Common myeloid progenitor, CD34-positive (primary cell): Measurements from ENCODE around the gene NOX5.
"Not testable (repeated sequence)": the region's sequence is repeated elsewhere in the genome, so short reads cannot be mapped to it uniquely, and the experiment has no call there.

ENCODE experiments used
- CTCF ChIA-PET: fragments of 350-600 bp; sonication (Branson Sonifier 250); formaldehyde crosslinking; loops from one replicate; lab custom pipeline; 2021; ENCODE audit warnings: antibody characterized with exemption; lab: Charles Lee
- POLR2A ChIA-PET: fragments of 350-600 bp; sonication (Branson Sonifier 250); formaldehyde crosslinking; loops from one replicate; lab custom pipeline; 2021; ENCODE audit warnings: antibody characterized with exemption; lab: Charles Lee
- DNase-seq, 3 donors: peaks; one replicate each; pipeline versions ENCODE4 v3.0.0 to v3.0.0-alpha.2; 2013
- H3K27ac ChIP-seq, 2 experiments: 1 replicate in 1 of 2; 2 replicates in 1 of 2; pipeline ENCODE4 v1.7.0; 2013; ENCODE audit warnings: inconsistent platforms in 2 of 2, low read length in 2 of 2, mild to moderate bottlenecking in 2 of 2, low read depth in 1 of 2, moderate library complexity in 1 of 2; ENCODE audit not compliant: severe bottlenecking in 2 of 2, insufficient read depth in 1 of 2, poor library complexity in 1 of 2
- H3K27me3 ChIP-seq, 5 experiments: replicated peaks in 2 of 5; 1 replicate in 3 of 5; 2 replicates in 2 of 5; pipeline versions ENCODE4 v1.6.1 to v1.7.0; 2013; ENCODE audit warnings: low read length in 4 of 5, mild to moderate bottlenecking in 2 of 5, moderate library complexity in 2 of 5, inconsistent platforms in 1 of 5; ENCODE audit not compliant: insufficient read depth in 5 of 5, control insufficient read depth in 4 of 5
- H3K36me3 ChIP-seq, 4 experiments: 1 replicate in 2 of 4; 2 replicates in 2 of 4; pipeline versions ENCODE4 v1.6.1 to v1.7.0; 2013; ENCODE audit warnings: low read length in 3 of 4, control low read depth in 1 of 4, mild to moderate bottlenecking in 1 of 4; ENCODE audit not compliant: control insufficient read depth in 4 of 4, insufficient read depth in 4 of 4
- H3K4me1 ChIP-seq, 4 experiments: 1 replicate in 3 of 4; 2 replicates in 1 of 4; pipeline versions ENCODE4 v1.6.1 to v1.7.1; 2013; ENCODE audit warnings: low read length in 3 of 4, mild to moderate bottlenecking in 3 of 4, control low read depth in 1 of 4, inconsistent platforms in 1 of 4, moderate library complexity in 1 of 4; ENCODE audit not compliant: control insufficient read depth in 4 of 4, insufficient read depth in 4 of 4; ENCODE audit errors: control extremely low read depth in 1 of 4
- H3K4me3 ChIP-seq, 7 experiments: 1 replicate in 4 of 7; 2 replicates in 3 of 7; pipeline versions ENCODE4 v1.5.1 to v1.7.0; 2013; ENCODE audit warnings: mild to moderate bottlenecking in 7 of 7, low read length in 6 of 7, moderate library complexity in 6 of 7, inconsistent platforms in 2 of 7, low read depth in 2 of 7, control low read depth in 1 of 7; ENCODE audit not compliant: insufficient read depth in 4 of 7, control insufficient read depth in 1 of 7; ENCODE audit errors: extremely low read depth in 1 of 7
- H3K9me3 ChIP-seq, 5 experiments: 1 replicate in 4 of 5; 2 replicates in 1 of 5; pipeline versions ENCODE4 v1.6.1 to v1.7.1; 2013; ENCODE audit warnings: low read length in 4 of 5, mild to moderate bottlenecking in 2 of 5, inconsistent platforms in 1 of 5, low read depth in 1 of 5, moderate library complexity in 1 of 5; ENCODE audit not compliant: control insufficient read depth in 4 of 5, insufficient read depth in 2 of 5; ENCODE audit errors: control extremely low read depth in 1 of 5
- WGBS: methylation state at CpG from one replicate; pipeline ENCODE4 v1.1.5; 2013; ENCODE audit not compliant: insufficient coverage; 5-methylcytosine and 5-hydroxymethylcytosine counted together

Gene NOX5

GRCh38 chr15:68977426-68977825 lies 37.1 kb upstream of the NOX5 start:
- H3K4me1 ChIP-seq, H3K27me3 ChIP-seq, CTCF ChIA-PET, H3K36me3 ChIP-seq, H3K27ac ChIP-seq, POLR2A ChIA-PET, H3K9me3 ChIP-seq, DNase-seq, H3K4me3 ChIP-seq: not testable (repeated sequence)
- WGBS: 99% methylated on average over 10 of the region's 10 CpGs

GRCh38 chr15:68979006-68979405 lies 35.5 kb upstream of the NOX5 start:
- ChIA-PET POLR2A (no interaction called here), CTCF (no interaction called here)
- H3K36me3 ChIP-seq: no peaks in the 10 kb centered on the region
- no peak for DNase-seq
- no peaks in the 10 kb centered on the region for H3K4me1 ChIP-seq
- 80% methylated on average over 1 of the region's 3 CpGs for WGBS
- no peak overlapping the region for H3K27ac ChIP-seq
- peaks cover 0 to 8% (median 4%) of the 10 kb centered on the region in 5 experiments for H3K9me3 ChIP-seq
- no peaks in the 10 kb centered on the region for H3K27me3 ChIP-seq
- no peak overlapping the region for H3K4me3 ChIP-seq

- POLR2A ChIA-PET: no interaction called here
- no CpG with 5 or more reads among the region's 1 CpG for WGBS
- no peak overlapping the region for H3K27ac ChIP-seq
- CTCF ChIA-PET: no interaction called here
- H3K4me3 ChIP-seq: no peak overlapping the region
- DNase-seq: no peak
- no peaks in the 10 kb centered on the region for H3K4me1 ChIP-seq
- H3K27me3 ChIP-seq: no peaks in the 10 kb centered on the region
- no peaks in the 10 kb centered on the region for H3K36me3 ChIP-seq
- peaks cover 0 to 8% (median 4%) of the 10 kb centered on the region in 5 experiments for H3K9me3 ChIP-seq
These were observed 34.7 kb upstream of the NOX5 start for GRCh38 chr15:68979816-68980215.

GRCh38 chr15:68980786-68981185 lies 33.7 kb upstream of the NOX5 start:
- Histone ChIP-seq H3K9me3 (peaks cover 0 to 8% (median 4%) of the 10 kb centered on the region in 5 experiments), H3K27ac (no peak overlapping the region), H3K4me3 (no peak overlapping the region), H3K4me1 (no peaks in the 10 kb centered on the region), H3K27me3 (no peaks in the 10 kb centered on the region), H3K36me3 (no peaks in the 10 kb centered on the region)
- ChIA-PET CTCF (no interaction called here), POLR2A (no interaction called here)
- DNase-seq: no peak

DNA sequence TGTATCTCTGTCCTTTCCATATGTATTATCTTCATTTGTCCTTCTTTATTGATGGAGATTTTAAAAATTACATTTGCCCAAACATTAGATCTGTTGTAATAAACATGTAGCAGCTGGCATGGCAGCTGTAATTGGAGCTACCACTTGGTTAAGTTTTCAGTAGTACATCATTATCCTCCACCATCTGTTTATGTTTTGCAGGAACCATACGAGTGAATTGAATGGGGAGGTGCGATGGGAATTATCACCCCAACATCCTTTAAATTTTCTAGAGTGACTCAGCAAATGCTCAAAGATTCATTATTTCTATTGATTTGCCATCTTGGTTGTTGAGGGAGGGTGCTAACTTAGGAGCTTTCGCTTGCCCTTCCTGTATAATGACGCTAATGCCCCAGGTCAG lies 32.6 kb upstream of the NOX5 start:
- Histone ChIP-seq H3K27me3 (no peaks in the 10 kb centered on the region), H3K9me3 (peaks cover 0 to 5% (median 0%) of the 10 kb centered on the region in 5 experiments), H3K4me3 (no peak overlapping the region), H3K27ac (no peak overlapping the region), H3K36me3 (no peaks in the 10 kb centered on the region), H3K4me1 (no peaks in the 10 kb centered on the region)
- DNase-seq: no peak
- 90% methylated on average over 2 of the region's 4 CpGs for WGBS
- POLR2A ChIA-PET: no interaction called here
- CTCF ChIA-PET: no interaction called here

DNA sequence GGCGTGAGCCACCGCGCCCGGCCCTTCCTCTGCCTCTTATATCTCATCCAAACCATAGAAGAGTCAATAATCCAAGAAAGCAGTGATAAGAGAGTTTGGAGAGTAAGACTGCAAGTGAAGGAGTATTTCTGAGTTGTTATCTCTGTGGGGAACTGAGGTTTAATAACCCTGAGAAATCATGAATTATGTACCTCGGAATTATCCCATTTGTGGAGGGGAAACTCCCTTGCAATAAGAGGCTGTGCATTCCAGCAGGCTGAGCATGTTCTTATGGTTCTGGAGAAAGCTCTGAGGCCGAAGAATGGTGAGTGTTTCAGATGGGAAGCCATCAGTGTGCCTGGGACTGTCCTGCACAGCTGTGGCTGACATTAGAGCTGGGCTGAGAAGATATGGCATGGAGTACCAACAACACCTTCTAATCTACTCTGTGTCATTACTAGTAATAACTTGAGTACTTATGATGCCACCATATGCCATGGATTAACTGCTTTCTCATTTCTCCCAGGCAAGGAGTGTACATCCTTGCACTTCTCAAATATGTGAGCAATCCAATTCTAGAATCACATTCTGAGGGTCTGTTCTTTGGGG lies 31.4 kb upstream of the NOX5 start:
- no peaks in the 10 kb centered on the region for H3K27me3 ChIP-seq
- no peak overlapping the region for H3K27ac ChIP-seq
- no peak for DNase-seq
- no peaks in the 10 kb centered on the region for H3K36me3 ChIP-seq
- POLR2A ChIA-PET: no interaction called here
- peaks cover 0 to 5% (median 0%) of the 10 kb centered on the region in 5 experiments for H3K9me3 ChIP-seq
- WGBS: 94% methylated on average over 2 of the region's 6 CpGs
- CTCF ChIA-PET: no interaction called here
- no peak overlapping the region for H3K4me3 ChIP-seq
- no peaks in the 10 kb centered on the region for H3K4me1 ChIP-seq

- ChIA-PET CTCF (no interaction called here), POLR2A (no interaction called here)
- Histone ChIP-seq H3K4me3 (no peak overlapping the region), H3K36me3 (no peaks in the 10 kb centered on the region), H3K9me3 (no peaks in the 10 kb centered on the region), H3K27me3 (no peaks in the 10 kb centered on the region), H3K27ac (peak overlapping the region in 1 of 2 experiments; percentile 46), H3K4me1 (no peaks in the 10 kb centered on the region)
- peak in 1 of 3 donors; percentile 38 for DNase-seq
- WGBS: 100% methylated on average over 4 of the region's 4 CpGs
These were observed 30.5 kb upstream of the NOX5 start for GRCh38 chr15:68983961-68984481.
